Cardiac muscle cell (in vitro differentiated cells and primary cell): ENCODE data around the gene CACNG1. TPM values are rescaled to one million over a fixed set of nuclear protein-coding genes. Genes with fewer than 3 reads are reported as not detected.

Experiments used
- DNase-seq, 2 donors: peaks; one replicate each; pipeline versions ENCODE4 v3.0.0 to v3.0.0-alpha.2; 2010 to 2017; ENCODE audit warnings: low read depth in 1 of 2, low spot score in 1 of 2
- H3K27ac ChIP-seq: fragments of 200-600 bp; sonication (generic); 2 replicates; pipeline ENCODE4 v1.5.1; 2016
- H3K27me3 ChIP-seq: fragments of 200-600 bp; sonication (generic); 2 replicates; pipeline ENCODE4 v1.6.0; 2016; ENCODE audit warnings: control low read depth
- H3K36me3 ChIP-seq: fragments of 200-600 bp; sonication (generic); 2 replicates; pipeline ENCODE4 v1.5.1; 2016; ENCODE audit warnings: control low read depth
- H3K4me1 ChIP-seq: fragments of 200-600 bp; sonication (generic); 2 replicates; pipeline ENCODE4 v1.8.1; 2017; ENCODE audit warnings: low read depth, mild to moderate bottlenecking, mixed run types
- H3K4me3 ChIP-seq: fragments of 200-600 bp; sonication (generic); 2 replicates; pipeline ENCODE4 v1.5.1; 2016; ENCODE audit warnings: mild to moderate bottlenecking
- H3K9me3 ChIP-seq: fragments of 200-600 bp; sonication (generic); 2 replicates; pipeline ENCODE4 v1.5.1; 2017; ENCODE audit warnings: low read depth, mild to moderate bottlenecking, control low read depth
- polyA plus RNA-seq: library from polyadenylated mRNA; unstranded; fragments of >200 nt; fragmentation: Nextera tagmentation; extraction: Ambion mirVana; gene quantifications from 2 replicates; pipeline ENCODE4 v1.2.1, GENCODE V29; 2016
- total RNA-seq: library from RNA; depleted of rRNA; stranded (reverse); fragments of >200 nt; gene quantifications from 2 replicates; pipeline ENCODE4 v1.2.3, GENCODE V29; 2016
- TF ChIP-seq, protein P1 (sequence below): IDR thresholded peaks from 2 replicates; pipeline ENCODE4 v1.5.1; 2012; ENCODE audit warnings: low read depth, mild to moderate bottlenecking, low read length

The CACNG1 gene
- total and polyA plus RNA-seq, 2 experiments from 2014 or later, result not detected

GRCh38 chr17:67025216-67025792 lies 19.1 kb upstream of the CACNG1 start:
- DNase-seq, result no peak
- no peaks in the 10 kb centered on the region for H3K27me3 ChIP-seq
- H3K27ac ChIP-seq, result no peak overlapping the region
- TF ChIP-seq, protein P1, sequence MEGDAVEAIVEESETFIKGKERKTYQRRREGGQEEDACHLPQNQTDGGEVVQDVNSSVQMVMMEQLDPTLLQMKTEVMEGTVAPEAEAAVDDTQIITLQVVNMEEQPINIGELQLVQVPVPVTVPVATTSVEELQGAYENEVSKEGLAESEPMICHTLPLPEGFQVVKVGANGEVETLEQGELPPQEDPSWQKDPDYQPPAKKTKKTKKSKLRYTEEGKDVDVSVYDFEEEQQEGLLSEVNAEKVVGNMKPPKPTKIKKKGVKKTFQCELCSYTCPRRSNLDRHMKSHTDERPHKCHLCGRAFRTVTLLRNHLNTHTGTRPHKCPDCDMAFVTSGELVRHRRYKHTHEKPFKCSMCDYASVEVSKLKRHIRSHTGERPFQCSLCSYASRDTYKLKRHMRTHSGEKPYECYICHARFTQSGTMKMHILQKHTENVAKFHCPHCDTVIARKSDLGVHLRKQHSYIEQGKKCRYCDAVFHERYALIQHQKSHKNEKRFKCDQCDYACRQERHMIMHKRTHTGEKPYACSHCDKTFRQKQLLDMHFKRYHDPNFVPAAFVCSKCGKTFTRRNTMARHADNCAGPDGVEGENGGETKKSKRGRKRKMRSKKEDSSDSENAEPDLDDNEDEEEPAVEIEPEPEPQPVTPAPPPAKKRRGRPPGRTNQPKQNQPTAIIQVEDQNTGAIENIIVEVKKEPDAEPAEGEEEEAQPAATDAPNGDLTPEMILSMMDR, result no peak
- no peak overlapping the region for H3K4me3 ChIP-seq
- H3K36me3 ChIP-seq, result no peaks in the 10 kb centered on the region
- no peaks in the 10 kb centered on the region for H3K4me1 ChIP-seq
- H3K9me3 ChIP-seq, result no peaks in the 10 kb centered on the region

GRCh38 chr17:67026341-67026740 lies 18.0 kb upstream of the CACNG1 start:
- Histone ChIP-seq H3K4me3 (no peak overlapping the region), H3K27ac (no peak overlapping the region), H3K27me3 (no peaks in the 10 kb centered on the region), H3K9me3 (no peaks in the 10 kb centered on the region), H3K36me3 (no peaks in the 10 kb centered on the region), H3K4me1 (no peaks in the 10 kb centered on the region)
- TF ChIP-seq, protein P1, result no peak
- DNase-seq, result peak in 1 of 2 donors; percentile 2

DNA sequence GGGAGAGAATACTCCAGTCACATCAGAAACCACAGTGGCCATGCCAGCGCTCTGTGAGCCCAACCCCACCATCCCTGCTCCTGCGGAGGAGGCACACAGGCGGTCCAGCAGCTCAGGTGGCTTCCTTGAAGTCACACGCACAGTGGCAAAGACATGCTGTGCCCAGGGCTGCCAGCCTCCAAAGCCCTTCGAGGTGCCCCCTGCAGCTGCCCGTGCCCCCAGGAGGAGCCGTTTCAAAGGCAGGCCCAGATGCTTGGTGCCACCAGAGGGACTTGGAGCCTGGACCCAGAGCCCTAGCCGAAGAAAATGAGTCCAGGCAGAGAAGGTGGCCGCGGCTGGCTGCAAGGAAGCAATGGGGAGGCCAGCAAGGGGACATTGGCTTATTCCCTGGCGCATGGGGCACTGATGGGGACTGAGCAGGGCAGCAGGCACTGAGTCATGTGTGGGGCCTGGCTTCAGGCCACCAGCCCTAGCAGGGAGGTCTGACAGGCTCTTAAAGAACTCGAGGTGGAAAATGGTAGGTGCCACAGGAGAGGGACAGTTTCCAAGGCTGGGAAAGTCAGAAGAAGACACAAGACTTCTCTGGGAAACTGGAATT lies 17.2 kb upstream of the CACNG1 start:
- H3K27ac ChIP-seq, result no peak overlapping the region
- no peak for DNase-seq
- no peaks in the 10 kb centered on the region for H3K9me3 ChIP-seq
- no peaks in the 10 kb centered on the region for H3K36me3 ChIP-seq
- no peak overlapping the region for H3K4me3 ChIP-seq
- H3K4me1 ChIP-seq, result no peaks in the 10 kb centered on the region
- TF ChIP-seq, protein P1, result no peak
- H3K27me3 ChIP-seq, result no peaks in the 10 kb centered on the region

GRCh38 chr17:67030641-67031040 lies 13.7 kb upstream of the CACNG1 start:
- Histone ChIP-seq H3K36me3 (no peaks in the 10 kb centered on the region), H3K4me3 (no peak overlapping the region), H3K4me1 (no peaks in the 10 kb centered on the region), H3K9me3 (no peaks in the 10 kb centered on the region), H3K27ac (no peak overlapping the region), H3K27me3 (no peaks in the 10 kb centered on the region)
- TF ChIP-seq, protein P1, result no peak
- DNase-seq, result no peak

GRCh38 chr17:67032382-67032781 lies 12.0 kb upstream of the CACNG1 start:
- no peaks in the 10 kb centered on the region for H3K36me3 ChIP-seq
- no peak overlapping the region for H3K27ac ChIP-seq
- TF ChIP-seq, protein P1, result no peak
- DNase-seq, result no peak
- H3K4me1 ChIP-seq, result no peaks in the 10 kb centered on the region
- H3K4me3 ChIP-seq, result no peak overlapping the region
- no peaks in the 10 kb centered on the region for H3K9me3 ChIP-seq
- H3K27me3 ChIP-seq, result no peaks in the 10 kb centered on the region
